SH-SY5Y (cell line): ENCODE data around the gene HOXA13.

Experiments used
- GATA2 ChIP-seq: IDR thresholded peaks from 2 replicates; pipeline ENCODE4 v1.6.1; 2011; ENCODE audit warnings: mild to moderate bottlenecking, low read depth, low read length
- GATA3 ChIP-seq: IDR thresholded peaks from 2 replicates; pipeline ENCODE4 v1.6.1; 2011; ENCODE audit warnings: low read depth, mild to moderate bottlenecking, low read length, moderate library complexity

GRCh38 chr7:27215356-27215755 is 15.5 kb upstream of the HOXA13 start:
- TF ChIP-seq GATA2 (no peak), GATA3 (no peak)
